Measurements from ENCODE around the gene OTUB2.

DNA sequence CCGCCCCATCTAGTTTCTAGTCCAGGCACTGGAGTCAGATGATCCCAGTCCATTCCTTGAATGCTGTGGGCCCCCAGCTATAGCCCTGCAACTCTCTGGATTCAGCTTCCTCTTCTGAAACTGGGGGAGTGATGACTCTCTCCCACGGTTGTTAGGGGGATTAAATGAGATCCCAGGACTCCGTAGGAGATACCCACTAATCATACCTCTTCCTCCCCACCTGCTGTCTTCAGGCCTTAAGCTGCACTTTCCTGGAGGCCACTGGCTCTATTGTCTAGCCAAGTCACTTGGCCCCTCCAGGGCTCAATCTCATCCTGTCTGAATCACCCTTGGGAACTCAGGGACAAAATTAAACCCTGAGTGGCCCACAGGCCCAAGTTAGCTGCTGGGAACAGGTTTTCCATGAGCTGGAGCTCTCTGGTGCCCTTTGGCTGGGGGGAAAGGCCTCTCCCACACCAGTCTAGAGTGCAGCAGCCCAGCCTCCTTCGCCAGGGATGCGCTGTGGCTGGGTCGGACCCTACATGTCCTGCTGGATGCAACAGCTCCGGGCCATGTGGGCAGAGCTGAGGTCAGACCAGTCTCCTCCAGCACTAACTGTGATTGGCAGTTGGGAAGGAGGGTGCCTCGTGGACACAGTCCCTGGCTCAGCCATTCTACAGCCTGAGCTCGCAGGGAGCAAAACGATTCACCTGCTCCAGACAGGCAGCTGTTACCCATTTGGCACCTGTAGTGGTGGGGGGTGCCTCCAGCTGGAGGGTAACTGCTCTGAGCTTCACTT is 43.7 kb upstream of the OTUB2 start:
- TF ChIP-seq, protein P1, sequence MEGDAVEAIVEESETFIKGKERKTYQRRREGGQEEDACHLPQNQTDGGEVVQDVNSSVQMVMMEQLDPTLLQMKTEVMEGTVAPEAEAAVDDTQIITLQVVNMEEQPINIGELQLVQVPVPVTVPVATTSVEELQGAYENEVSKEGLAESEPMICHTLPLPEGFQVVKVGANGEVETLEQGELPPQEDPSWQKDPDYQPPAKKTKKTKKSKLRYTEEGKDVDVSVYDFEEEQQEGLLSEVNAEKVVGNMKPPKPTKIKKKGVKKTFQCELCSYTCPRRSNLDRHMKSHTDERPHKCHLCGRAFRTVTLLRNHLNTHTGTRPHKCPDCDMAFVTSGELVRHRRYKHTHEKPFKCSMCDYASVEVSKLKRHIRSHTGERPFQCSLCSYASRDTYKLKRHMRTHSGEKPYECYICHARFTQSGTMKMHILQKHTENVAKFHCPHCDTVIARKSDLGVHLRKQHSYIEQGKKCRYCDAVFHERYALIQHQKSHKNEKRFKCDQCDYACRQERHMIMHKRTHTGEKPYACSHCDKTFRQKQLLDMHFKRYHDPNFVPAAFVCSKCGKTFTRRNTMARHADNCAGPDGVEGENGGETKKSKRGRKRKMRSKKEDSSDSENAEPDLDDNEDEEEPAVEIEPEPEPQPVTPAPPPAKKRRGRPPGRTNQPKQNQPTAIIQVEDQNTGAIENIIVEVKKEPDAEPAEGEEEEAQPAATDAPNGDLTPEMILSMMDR (conservative IDR thresholded peaks at IDR 0.05; ENCODE audit: low read length) = no peak
- TF ChIP-seq EZH2phosphoT487 (IDR thresholded peaks at IDR 0.05; ENCODE audit: borderline replicate concordance, low read depth, low read length) = no peak
